ENCODE data around the gene RET. TPM values are rescaled to one million over a fixed set of nuclear protein-coding genes. Genes with fewer than 3 reads are reported as not detected.

RET gene
- total RNA-seq, 1 experiment from 2014 or later = not detected

- intact Hi-C loops (cut with micrococcal nuclease) = loop anchor here (1.0 kb wide), 1 partner anchor 240 kb away; no protein-coding TSS in a partner anchor
- no peaks in the 10 kb centered on the region for H3K9me3 Mint-ChIP-seq (ENCODE audit: unreplicated experiment)
- POLR2A ChIA-PET = interaction anchor here (1.4 kb wide), 1 partner anchor 32 kb away, joined by 4 read pairs; the partner anchor contains the start of gene CSGALNACT2
- no peak for TF ChIP-seq CTCF (IDR thresholded peaks at IDR 0.05; ENCODE audit: unreplicated experiment)
- no peak for DNase-seq (ENCODE audit: unreplicated experiment)
- BruUV-seq (replicated peaks) = no TSS peak
- CTCF ChIA-PET = interaction anchor here (0.6 to 3.8 kb wide), 14 partner anchors 9 to 678 kb away, joined by 3 to 32 read pairs (median 3); no protein-coding TSS in a partner anchor
- no peaks in the 10 kb centered on the region for H3K4me1 Mint-ChIP-seq (ENCODE audit: insufficient read depth, unreplicated experiment)
- H3K36me3 Mint-ChIP-seq (ENCODE audit: insufficient read depth, unreplicated experiment) = no peaks in the 10 kb centered on the region
- H3K27me3 Mint-ChIP-seq (ENCODE audit: insufficient read depth, unreplicated experiment) = peaks cover 9% of the 10 kb centered on the region
- no peak overlapping the region for H3K27ac Mint-ChIP-seq (ENCODE audit: low read depth, unreplicated experiment)
- no peak overlapping the region for H3K4me3 Mint-ChIP-seq (ENCODE audit: unreplicated experiment)
Observed at GRCh38 chr10:43105956-43106229, 29.0 kb downstream of the RET start.

- no peak overlapping the region for H3K27ac Mint-ChIP-seq (ENCODE audit: low read depth, unreplicated experiment)
- CTCF ChIA-PET = interaction anchor here (0.6 to 3.8 kb wide), 15 partner anchors 9 to 678 kb away, joined by 3 to 32 read pairs (median 3); no protein-coding TSS in a partner anchor
- no TSS peak for BruUV-seq (replicated peaks)
- no peak for DNase-seq (ENCODE audit: unreplicated experiment)
- no peaks in the 10 kb centered on the region for H3K36me3 Mint-ChIP-seq (ENCODE audit: insufficient read depth, unreplicated experiment)
- no peak overlapping the region for H3K4me3 Mint-ChIP-seq (ENCODE audit: unreplicated experiment)
- intact Hi-C loops (cut with micrococcal nuclease) = no loop called here
- POLR2A ChIA-PET = interaction anchor here (1.4 kb wide), 1 partner anchor 32 kb away, joined by 4 read pairs; the partner anchor contains the start of gene CSGALNACT2
- peaks cover 9% of the 10 kb centered on the region for H3K27me3 Mint-ChIP-seq (ENCODE audit: insufficient read depth, unreplicated experiment)
- H3K4me1 Mint-ChIP-seq (ENCODE audit: insufficient read depth, unreplicated experiment) = no peaks in the 10 kb centered on the region
- TF ChIP-seq CTCF (IDR thresholded peaks at IDR 0.05; ENCODE audit: unreplicated experiment) = no peak
- no peaks in the 10 kb centered on the region for H3K9me3 Mint-ChIP-seq (ENCODE audit: unreplicated experiment)
Observed at GRCh38 chr10:43106256-43107091, 29.6 kb downstream of the RET start.

DNA sequence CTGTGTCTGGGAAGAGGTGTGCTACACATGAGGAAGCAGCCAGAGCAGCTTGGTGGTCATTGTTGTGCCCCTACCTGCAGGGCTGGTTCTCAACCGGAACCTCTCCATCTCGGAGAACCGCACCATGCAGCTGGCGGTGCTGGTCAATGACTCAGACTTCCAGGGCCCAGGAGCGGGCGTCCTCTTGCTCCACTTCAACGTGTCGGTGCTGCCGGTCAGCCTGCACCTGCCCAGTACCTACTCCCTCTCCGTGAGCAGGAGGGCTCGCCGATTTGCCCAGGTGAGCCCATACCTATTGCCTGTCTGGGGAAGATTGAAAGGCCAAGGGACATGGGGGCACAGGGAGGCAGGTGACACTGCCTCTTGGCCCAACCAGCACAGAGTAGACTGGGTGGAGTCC is 32.1 kb downstream of the RET start:
- no peak overlapping the region for H3K27ac Mint-ChIP-seq (ENCODE audit: low read depth, unreplicated experiment)
- CTCF ChIA-PET = no interaction called here
- no peaks in the 10 kb centered on the region for H3K36me3 Mint-ChIP-seq (ENCODE audit: insufficient read depth, unreplicated experiment)
- no peaks in the 10 kb centered on the region for H3K27me3 Mint-ChIP-seq (ENCODE audit: insufficient read depth, unreplicated experiment)
- DNase-seq (ENCODE audit: unreplicated experiment) = no peak
- H3K4me1 Mint-ChIP-seq (ENCODE audit: insufficient read depth, unreplicated experiment) = no peaks in the 10 kb centered on the region
- no TSS peak for BruUV-seq (replicated peaks)
- POLR2A ChIA-PET = no interaction called here
- intact Hi-C loops (cut with micrococcal nuclease) = no loop called here
- no peak for TF ChIP-seq CTCF (IDR thresholded peaks at IDR 0.05; ENCODE audit: unreplicated experiment)
- no peak overlapping the region for H3K4me3 Mint-ChIP-seq (ENCODE audit: unreplicated experiment)
- no peaks in the 10 kb centered on the region for H3K9me3 Mint-ChIP-seq (ENCODE audit: unreplicated experiment)

GRCh38 chr10:43109671-43110249 is 32.9 kb downstream of the RET start:
- POLR2A ChIA-PET = no interaction called here
- CTCF ChIA-PET = interaction anchor here (0.5 to 1.0 kb wide), 4 partner anchors 35 to 244 kb away, joined by 3 to 5 read pairs (median 4); no protein-coding TSS in a partner anchor
- no peaks in the 10 kb centered on the region for H3K36me3 Mint-ChIP-seq (ENCODE audit: insufficient read depth, unreplicated experiment)
- no peaks in the 10 kb centered on the region for H3K4me1 Mint-ChIP-seq (ENCODE audit: insufficient read depth, unreplicated experiment)
- BruUV-seq (replicated peaks) = no TSS peak
- no peaks in the 10 kb centered on the region for H3K9me3 Mint-ChIP-seq (ENCODE audit: unreplicated experiment)
- no peak for TF ChIP-seq CTCF (IDR thresholded peaks at IDR 0.05; ENCODE audit: unreplicated experiment)
- no peak for DNase-seq (ENCODE audit: unreplicated experiment)
- no peak overlapping the region for H3K4me3 Mint-ChIP-seq (ENCODE audit: unreplicated experiment)
- H3K27ac Mint-ChIP-seq (ENCODE audit: low read depth, unreplicated experiment) = no peak overlapping the region
- intact Hi-C loops (cut with micrococcal nuclease) = no loop called here
- H3K27me3 Mint-ChIP-seq (ENCODE audit: insufficient read depth, unreplicated experiment) = no peaks in the 10 kb centered on the region
